ENCODE measurements around the gene MYO7B.

DNA sequence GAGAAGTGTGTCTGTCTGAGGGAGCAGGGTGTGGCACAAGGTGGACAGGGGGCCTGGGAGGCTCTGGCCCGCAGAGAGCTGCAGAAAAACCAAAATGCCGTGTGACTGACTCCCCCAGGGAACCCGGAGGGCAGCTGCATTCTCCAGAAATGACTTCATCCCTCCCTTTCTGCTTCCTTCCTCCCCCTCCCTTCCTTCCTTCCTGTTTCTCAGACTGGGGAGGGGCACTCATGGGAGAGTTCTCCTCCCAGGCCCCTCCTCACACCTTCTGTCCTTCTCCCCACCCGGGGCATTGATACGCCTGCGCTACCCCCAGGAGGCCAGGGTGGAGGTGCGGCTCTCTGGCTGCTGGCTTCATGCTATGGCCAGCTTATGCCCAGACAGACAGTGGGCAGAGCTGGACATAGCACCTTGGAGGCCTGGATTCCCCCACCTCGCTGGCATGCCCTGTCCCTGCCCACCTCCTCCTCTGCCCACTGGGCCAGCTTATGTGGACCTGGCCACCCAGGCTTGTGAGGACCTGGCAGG lies 102.3 kb downstream of the MYO7B start:
- TF ChIP-seq, protein P1, sequence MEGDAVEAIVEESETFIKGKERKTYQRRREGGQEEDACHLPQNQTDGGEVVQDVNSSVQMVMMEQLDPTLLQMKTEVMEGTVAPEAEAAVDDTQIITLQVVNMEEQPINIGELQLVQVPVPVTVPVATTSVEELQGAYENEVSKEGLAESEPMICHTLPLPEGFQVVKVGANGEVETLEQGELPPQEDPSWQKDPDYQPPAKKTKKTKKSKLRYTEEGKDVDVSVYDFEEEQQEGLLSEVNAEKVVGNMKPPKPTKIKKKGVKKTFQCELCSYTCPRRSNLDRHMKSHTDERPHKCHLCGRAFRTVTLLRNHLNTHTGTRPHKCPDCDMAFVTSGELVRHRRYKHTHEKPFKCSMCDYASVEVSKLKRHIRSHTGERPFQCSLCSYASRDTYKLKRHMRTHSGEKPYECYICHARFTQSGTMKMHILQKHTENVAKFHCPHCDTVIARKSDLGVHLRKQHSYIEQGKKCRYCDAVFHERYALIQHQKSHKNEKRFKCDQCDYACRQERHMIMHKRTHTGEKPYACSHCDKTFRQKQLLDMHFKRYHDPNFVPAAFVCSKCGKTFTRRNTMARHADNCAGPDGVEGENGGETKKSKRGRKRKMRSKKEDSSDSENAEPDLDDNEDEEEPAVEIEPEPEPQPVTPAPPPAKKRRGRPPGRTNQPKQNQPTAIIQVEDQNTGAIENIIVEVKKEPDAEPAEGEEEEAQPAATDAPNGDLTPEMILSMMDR (IDR thresholded peaks at IDR 0.05), result no peak
- TF ChIP-seq POLR2A (IDR thresholded peaks at IDR 0.05), result no peak
